K562 (cell line): ENCODE measurements around the gene QRICH1. TPM values are rescaled to one million over a fixed set of nuclear protein-coding genes. Genes with fewer than 3 reads are reported as not detected.

Experiments used
- FUS ChIP-seq: fragments of 200-400 bp; formaldehyde crosslinking; optimal IDR thresholded peaks from 2 replicates; pipeline ENCODE3; 2017; ENCODE audit warnings: low read depth, low read length
- NCOR1 ChIP-seq: fragments of 450-650 bp; IDR thresholded peaks from 2 replicates; pipeline ENCODE4 v1.6.1; 2016; ENCODE audit warnings: mild to moderate bottlenecking, moderate library complexity
- polyA plus RNA-seq, 8 experiments: library from polyadenylated mRNA; depleted of rRNA in 4 of 8; stranded (reverse) in 5 of 8; unstranded in 3 of 8; fragments of >200 nt; fragmentation: Nextera tagmentation in 2 of 8; fragmentation: Illumina TruSeq in 1 of 8; extraction: Ambion mirVana in 2 of 8; extraction: Trizol in 1 of 8; gene quantifications; 2 replicates each; pipeline versions ENCODE4 v1.2.1 to v1.2.3, GENCODE V29; 2011 to 2014; ENCODE audit warnings: inconsistent platforms in 1 of 8, missing spikeins in 1 of 8
- total RNA-seq, 7 experiments: library from RNA; depleted of rRNA in 6 of 7; stranded (reverse); fragments of >200 nt in 6 of 7; fragmentation: Illumina TruSeq in 2 of 7; extraction: Trizol in 2 of 7; gene quantifications; 2 replicates each; pipeline versions ENCODE4 v1.2.1 to v1.2.3, GENCODE V29; 2011 to 2021; ENCODE audit warnings: low replicate concordance in 1 of 7
- TF ChIP-seq, protein P1 (sequence below): sonication (generic); formaldehyde crosslinking; IDR thresholded peaks from 2 replicates; pipeline ENCODE4 v1.5.0; 2020; ENCODE audit warnings: missing genetic modification reagents
- TF ChIP-seq, protein P2 (sequence below): fragments of 450-650 bp; IDR thresholded peaks from 2 replicates; pipeline ENCODE4 v1.6.1; 2018; ENCODE audit not compliant: partially characterized antibody
- TF ChIP-seq, protein P3 (sequence below): fragments of 450-650 bp; IDR thresholded peaks from 2 replicates; pipeline ENCODE4 v1.7.0; 2016; ENCODE audit warnings: borderline replicate concordance
- TF ChIP-seq, protein P4 (sequence below), 2 experiments: IDR thresholded peaks in 1 of 2; conservative IDR thresholded peaks in 1 of 2; 2 replicates each; pipeline ENCODE4 v1.6.1; 2016; ENCODE audit warnings: low read depth in 2 of 2, mild to moderate bottlenecking in 1 of 2, missing compliant biosample characterization in 1 of 2, missing genetic modification characterization in 1 of 2, moderate library complexity in 1 of 2

Gene QRICH1
- total and polyA plus RNA-seq, 9 of the 15 experiments (the other 6 are each of a cell fraction or from before 2014, with no cell fraction given): 20.1 to 99.2 (median 56.7) TPM

DNA sequence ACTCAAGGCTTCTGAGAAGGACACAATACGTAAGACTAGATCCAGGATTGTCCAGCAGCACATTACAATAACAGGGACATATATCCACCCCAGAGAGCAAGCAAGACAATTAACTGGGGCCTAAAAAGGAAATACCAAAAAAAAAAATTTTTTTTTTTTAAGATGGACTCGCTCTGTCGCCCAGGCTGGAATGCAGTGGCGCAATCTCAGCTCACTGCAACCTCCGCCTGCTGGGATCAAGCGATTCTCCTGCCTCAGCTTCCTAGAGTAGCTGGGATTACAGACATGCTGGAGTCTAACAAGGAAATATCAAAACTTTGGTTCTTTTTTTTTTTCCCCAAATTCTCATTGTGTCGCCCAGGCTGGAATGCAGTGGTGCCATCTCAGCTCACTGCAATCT is 35.9 kb downstream of the QRICH1 start (continued):
- TF ChIP-seq NCOR1 (no peak), FUS (no peak)
- TF ChIP-seq, protein P1, sequence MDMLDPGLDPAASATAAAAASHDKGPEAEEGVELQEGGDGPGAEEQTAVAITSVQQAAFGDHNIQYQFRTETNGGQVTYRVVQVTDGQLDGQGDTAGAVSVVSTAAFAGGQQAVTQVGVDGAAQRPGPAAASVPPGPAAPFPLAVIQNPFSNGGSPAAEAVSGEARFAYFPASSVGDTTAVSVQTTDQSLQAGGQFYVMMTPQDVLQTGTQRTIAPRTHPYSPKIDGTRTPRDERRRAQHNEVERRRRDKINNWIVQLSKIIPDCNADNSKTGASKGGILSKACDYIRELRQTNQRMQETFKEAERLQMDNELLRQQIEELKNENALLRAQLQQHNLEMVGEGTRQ (CRISPR knock-in tag): no peak
- TF ChIP-seq, protein P2, sequence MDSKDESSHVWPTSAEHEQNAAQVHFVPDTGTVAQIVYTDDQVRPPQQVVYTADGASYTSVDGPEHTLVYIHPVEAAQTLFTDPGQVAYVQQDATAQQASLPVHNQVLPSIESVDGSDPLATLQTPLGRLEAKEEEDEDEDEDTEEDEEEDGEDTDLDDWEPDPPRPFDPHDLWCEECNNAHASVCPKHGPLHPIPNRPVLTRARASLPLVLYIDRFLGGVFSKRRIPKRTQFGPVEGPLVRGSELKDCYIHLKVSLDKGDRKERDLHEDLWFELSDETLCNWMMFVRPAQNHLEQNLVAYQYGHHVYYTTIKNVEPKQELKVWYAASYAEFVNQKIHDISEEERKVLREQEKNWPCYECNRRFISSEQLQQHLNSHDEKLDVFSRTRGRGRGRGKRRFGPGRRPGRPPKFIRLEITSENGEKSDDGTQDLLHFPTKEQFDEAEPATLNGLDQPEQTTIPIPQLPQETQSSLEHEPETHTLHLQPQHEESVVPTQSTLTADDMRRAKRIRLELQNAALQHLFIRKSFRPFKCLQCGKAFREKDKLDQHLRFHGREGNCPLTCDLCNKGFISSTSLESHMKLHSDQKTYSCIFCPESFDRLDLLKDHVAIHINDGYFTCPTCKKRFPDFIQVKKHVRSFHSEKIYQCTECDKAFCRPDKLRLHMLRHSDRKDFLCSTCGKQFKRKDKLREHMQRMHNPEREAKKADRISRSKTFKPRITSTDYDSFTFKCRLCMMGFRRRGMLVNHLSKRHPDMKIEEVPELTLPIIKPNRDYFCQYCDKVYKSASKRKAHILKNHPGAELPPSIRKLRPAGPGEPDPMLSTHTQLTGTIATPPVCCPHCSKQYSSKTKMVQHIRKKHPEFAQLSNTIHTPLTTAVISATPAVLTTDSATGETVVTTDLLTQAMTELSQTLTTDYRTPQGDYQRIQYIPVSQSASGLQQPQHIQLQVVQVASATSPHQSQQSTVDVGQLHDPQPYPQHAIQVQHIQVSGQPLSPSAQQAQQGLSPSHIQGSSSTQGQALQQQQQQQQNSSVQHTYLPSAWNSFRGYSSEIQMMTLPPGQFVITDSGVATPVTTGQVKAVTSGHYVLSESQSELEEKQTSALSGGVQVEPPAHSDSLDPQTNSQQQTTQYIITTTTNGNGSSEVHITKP: no peak
- TF ChIP-seq, protein P3, sequence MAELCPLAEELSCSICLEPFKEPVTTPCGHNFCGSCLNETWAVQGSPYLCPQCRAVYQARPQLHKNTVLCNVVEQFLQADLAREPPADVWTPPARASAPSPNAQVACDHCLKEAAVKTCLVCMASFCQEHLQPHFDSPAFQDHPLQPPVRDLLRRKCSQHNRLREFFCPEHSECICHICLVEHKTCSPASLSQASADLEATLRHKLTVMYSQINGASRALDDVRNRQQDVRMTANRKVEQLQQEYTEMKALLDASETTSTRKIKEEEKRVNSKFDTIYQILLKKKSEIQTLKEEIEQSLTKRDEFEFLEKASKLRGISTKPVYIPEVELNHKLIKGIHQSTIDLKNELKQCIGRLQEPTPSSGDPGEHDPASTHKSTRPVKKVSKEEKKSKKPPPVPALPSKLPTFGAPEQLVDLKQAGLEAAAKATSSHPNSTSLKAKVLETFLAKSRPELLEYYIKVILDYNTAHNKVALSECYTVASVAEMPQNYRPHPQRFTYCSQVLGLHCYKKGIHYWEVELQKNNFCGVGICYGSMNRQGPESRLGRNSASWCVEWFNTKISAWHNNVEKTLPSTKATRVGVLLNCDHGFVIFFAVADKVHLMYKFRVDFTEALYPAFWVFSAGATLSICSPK: no peak
- TF ChIP-seq, protein P4, sequence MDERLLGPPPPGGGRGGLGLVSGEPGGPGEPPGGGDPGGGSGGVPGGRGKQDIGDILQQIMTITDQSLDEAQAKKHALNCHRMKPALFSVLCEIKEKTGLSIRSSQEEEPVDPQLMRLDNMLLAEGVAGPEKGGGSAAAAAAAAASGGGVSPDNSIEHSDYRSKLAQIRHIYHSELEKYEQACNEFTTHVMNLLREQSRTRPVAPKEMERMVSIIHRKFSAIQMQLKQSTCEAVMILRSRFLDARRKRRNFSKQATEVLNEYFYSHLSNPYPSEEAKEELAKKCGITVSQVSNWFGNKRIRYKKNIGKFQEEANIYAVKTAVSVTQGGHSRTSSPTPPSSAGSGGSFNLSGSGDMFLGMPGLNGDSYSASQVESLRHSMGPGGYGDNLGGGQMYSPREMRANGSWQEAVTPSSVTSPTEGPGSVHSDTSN (CRISPR knock-in tag; IDR thresholded peaks at IDR 0.05; ENCODE audit: low read depth): no peak
- TF ChIP-seq, protein P4 (tag; conservative IDR thresholded peaks at IDR 0.05; ENCODE audit: low read depth): no peak
